Glutamatergic neuron (in vitro differentiated cells): ENCODE results near the gene UBE2L6. TPM values are rescaled to one million over a fixed set of nuclear protein-coding genes. Genes with fewer than 3 reads are reported as not detected.

Source experiments
- DNase-seq: peaks from one replicate; pipeline ENCODE4 v3.0.0; 2022
- H3K27ac Mint-ChIP-seq: one replicate; pipeline ENCODE4 v1.8.0; 2020; ENCODE audit warnings: mild to moderate bottlenecking, mixed read lengths, inconsistent platforms; ENCODE audit not compliant: unreplicated experiment
- H3K27me3 Mint-ChIP-seq: one replicate; pipeline ENCODE4 v1.8.0; 2020; ENCODE audit warnings: mild to moderate bottlenecking, moderate library complexity, mixed read lengths, inconsistent platforms; ENCODE audit not compliant: unreplicated experiment
- H3K36me3 Mint-ChIP-seq: one replicate; pipeline ENCODE4 v1.8.0; 2020; ENCODE audit warnings: mild to moderate bottlenecking, mixed read lengths, inconsistent platforms; ENCODE audit not compliant: unreplicated experiment
- H3K4me1 Mint-ChIP-seq: one replicate; pipeline ENCODE4 v1.8.0; 2020; ENCODE audit warnings: mild to moderate bottlenecking, low read depth, mixed read lengths, inconsistent platforms; ENCODE audit not compliant: unreplicated experiment
- H3K4me3 Mint-ChIP-seq: one replicate; pipeline ENCODE4 v1.8.0; 2020; ENCODE audit warnings: mild to moderate bottlenecking, mixed read lengths, inconsistent platforms; ENCODE audit not compliant: unreplicated experiment
- H3K9me3 Mint-ChIP-seq: one replicate; pipeline ENCODE4 v1.8.0; 2020; ENCODE audit warnings: mild to moderate bottlenecking, moderate library complexity, mixed read lengths, inconsistent platforms; ENCODE audit not compliant: unreplicated experiment
- CTCF ChIP-seq: fragments of 200-600 bp; sonication (generic); IDR thresholded peaks from one replicate; pipeline ENCODE4 v1.5.0; 2021; ENCODE audit not compliant: partially characterized antibody, unreplicated experiment
- total RNA-seq: library from RNA; stranded (reverse); fragmentation: NEBNext Ultra II Directional; extraction: Animal tissue kit (Norgen Biotek cat#: 25700); gene quantifications from one replicate; pipeline ENCODE4 v1.2.1, GENCODE V29; 2021; ENCODE audit not compliant: unreplicated experiment

Gene UBE2L6
- total RNA-seq, 1 donor from 2014 or later, result 199 TPM

- Mint-ChIP-seq H3K27me3 (peaks cover 2% of the 10 kb centered on the region), H3K36me3 (peaks cover 10% of the 10 kb centered on the region)
- TF ChIP-seq CTCF, result no peak
These were observed 20.7 kb upstream of the UBE2L6 start for GRCh38 chr11:57588046-57588710.

GRCh38 chr11:57586711-57587245 lies 19.3 kb upstream of the UBE2L6 start:
- Mint-ChIP-seq H3K4me3 (no peak overlapping the region), H3K9me3 (no peaks in the 10 kb centered on the region), H3K27me3 (no peaks in the 10 kb centered on the region), H3K27ac (no peak overlapping the region), H3K4me1 (peaks cover 16% of the 10 kb centered on the region), H3K36me3 (peaks cover 10% of the 10 kb centered on the region)
- no peak for TF ChIP-seq CTCF
- DNase-seq, result no peak

More at GRCh38 chr11:57588046-57588710, 20.7 kb upstream of the UBE2L6 start:
- peaks cover 20% of the 10 kb centered on the region for H3K4me1 Mint-ChIP-seq
- no peak overlapping the region for H3K4me3 Mint-ChIP-seq
- no peak for DNase-seq
- H3K9me3 Mint-ChIP-seq, result no peaks in the 10 kb centered on the region
- no peak overlapping the region for H3K27ac Mint-ChIP-seq

- Mint-ChIP-seq H3K9me3 (no peaks in the 10 kb centered on the region), H3K4me1 (peaks cover 16% of the 10 kb centered on the region), H3K27ac (no peak overlapping the region), H3K36me3 (peaks cover 10% of the 10 kb centered on the region), H3K4me3 (no peak overlapping the region), H3K27me3 (no peaks in the 10 kb centered on the region)
- no peak for DNase-seq
- TF ChIP-seq CTCF, result no peak
These were observed 17.8 kb upstream of the UBE2L6 start for GRCh38 chr11:57585301-57585700.

- no peak for TF ChIP-seq CTCF
These were observed 16.9 kb upstream of the UBE2L6 start for GRCh38 chr11:57584341-57584740.

GRCh38 chr11:57574061-57574460 lies 6.6 kb upstream of the UBE2L6 start:
- Mint-ChIP-seq H3K4me1 (peaks cover 5% of the 10 kb centered on the region), H3K9me3 (peaks cover 3% of the 10 kb centered on the region), H3K27me3 (no peaks in the 10 kb centered on the region), H3K27ac (no peak overlapping the region), H3K36me3 (no peaks in the 10 kb centered on the region), H3K4me3 (no peak overlapping the region)
- no peak for DNase-seq
- no peak for TF ChIP-seq CTCF

More at GRCh38 chr11:57584341-57584740, 16.9 kb upstream of the UBE2L6 start:
- Mint-ChIP-seq H3K27me3 (no peaks in the 10 kb centered on the region), H3K4me3 (no peak overlapping the region), H3K4me1 (peaks cover 13% of the 10 kb centered on the region), H3K36me3 (peaks cover 10% of the 10 kb centered on the region), H3K27ac (peak overlapping the region; percentile 14), H3K9me3 (no peaks in the 10 kb centered on the region)
- DNase-seq, result no peak
